Chondrocyte (in vitro differentiated cells): ENCODE data around the gene COL6A5. TPM values are rescaled to one million over a fixed set of nuclear protein-coding genes. Genes with fewer than 3 reads are reported as not detected.

Source experiments
- DNase-seq: peaks from one replicate; pipeline ENCODE4 v3.0.0; 2021; ENCODE audit warnings: mixed read lengths, low spot score
- H3K27ac Mint-ChIP-seq: one replicate; pipeline ENCODE4 v1.8.0; 2021; ENCODE audit warnings: mild to moderate bottlenecking, moderate library complexity, mixed read lengths; ENCODE audit not compliant: unreplicated experiment
- H3K27me3 Mint-ChIP-seq: 2 replicates; pipeline ENCODE4 v1.8.0; 2021; ENCODE audit warnings: low read depth, mixed read lengths
- H3K36me3 Mint-ChIP-seq: 2 replicates; pipeline ENCODE4 v1.8.0; 2021; ENCODE audit warnings: low read depth, mixed read lengths
- H3K4me1 Mint-ChIP-seq: 2 replicates; pipeline ENCODE4 v1.8.0; 2021; ENCODE audit warnings: low read depth, mild to moderate bottlenecking, mixed read lengths
- H3K4me3 Mint-ChIP-seq: one replicate; pipeline ENCODE4 v1.8.0; 2021; ENCODE audit warnings: mild to moderate bottlenecking, moderate library complexity, mixed read lengths; ENCODE audit not compliant: unreplicated experiment
- H3K9me3 Mint-ChIP-seq: 2 replicates; pipeline ENCODE4 v1.8.0; 2021; ENCODE audit warnings: low read depth, mixed read lengths
- total RNA-seq: library from RNA; stranded (reverse); gene quantifications from 3 replicates; pipeline ENCODE4 v1.2.1, GENCODE V29; 2021
- TF ChIP-seq, protein P1 (sequence below): fragments of 200-600 bp; sonication (generic); IDR thresholded peaks from 2 replicates; pipeline ENCODE4 v1.5.0; 2021; ENCODE audit warnings: antibody characterized with exemption, mild to moderate bottlenecking, moderate library complexity

Gene COL6A5
- total RNA-seq, 1 donor from 2014 or later: not detected

DNA sequence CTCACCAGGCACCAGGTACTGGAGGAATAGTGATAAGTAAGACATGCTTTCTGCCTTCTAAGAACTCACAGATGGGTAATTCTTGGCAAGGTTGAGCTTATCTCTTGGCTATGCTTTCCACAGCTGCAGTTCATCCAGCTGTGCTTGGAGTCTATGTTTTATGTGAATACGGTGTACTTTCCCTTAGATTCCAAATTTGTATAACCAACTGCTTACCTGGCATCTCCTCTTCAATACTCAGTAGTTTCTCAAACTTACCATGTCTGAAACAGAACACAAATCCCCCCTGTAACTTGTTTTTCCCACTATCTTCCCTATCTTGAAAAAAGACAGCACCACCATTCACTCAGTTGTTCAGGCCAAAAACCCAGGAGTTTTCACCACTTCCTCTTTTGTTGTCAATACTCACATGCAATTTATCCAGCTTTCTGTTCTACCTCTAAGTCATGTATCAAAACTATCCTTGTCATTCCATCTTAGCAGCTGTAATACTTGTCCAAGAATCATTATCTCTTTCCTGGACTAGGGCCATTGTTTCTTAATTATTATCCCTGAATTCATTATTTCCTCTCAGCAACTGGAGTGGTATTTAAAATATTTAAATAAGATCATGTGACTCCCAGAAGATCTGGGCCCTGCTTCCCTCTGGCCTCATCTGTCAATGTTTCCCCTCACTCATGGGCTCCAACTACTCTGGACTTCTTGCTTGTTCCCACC lies 32.6 kb downstream of the COL6A5 start:
- no peaks in the 10 kb centered on the region for H3K36me3 Mint-ChIP-seq
- H3K4me3 Mint-ChIP-seq: no peak overlapping the region
- no peak overlapping the region for H3K27ac Mint-ChIP-seq

DNA sequence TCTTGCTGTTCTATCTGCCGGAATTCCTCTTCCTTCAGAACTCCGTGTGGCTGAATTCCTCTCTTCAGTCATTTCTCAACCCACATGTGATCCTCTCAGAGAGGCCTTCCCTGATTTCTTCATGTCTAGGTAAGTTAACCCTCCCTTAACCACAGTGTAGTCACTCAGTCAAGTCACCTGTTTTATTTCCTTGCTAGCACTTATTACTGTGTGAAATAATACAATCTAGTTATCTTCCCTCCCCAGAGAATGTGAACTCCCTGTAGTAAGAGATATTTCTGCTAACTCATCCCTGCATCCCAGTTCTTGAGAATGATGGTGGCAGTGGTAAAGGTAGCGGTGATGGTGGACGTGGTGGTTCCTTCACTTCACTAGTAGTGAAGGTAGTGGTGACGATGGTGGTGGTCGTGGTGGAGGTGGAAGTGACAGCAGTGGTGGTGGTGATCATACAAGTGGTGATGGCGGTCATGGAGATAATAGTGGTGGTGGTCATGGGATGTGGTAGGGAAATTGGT lies 33.3 kb downstream of the COL6A5 start:
- H3K27ac Mint-ChIP-seq: no peak overlapping the region

More for the DNA sequence above, 32.6 kb downstream of the COL6A5 start:
- DNase-seq: no peak
- Mint-ChIP-seq H3K4me1 (no peaks in the 10 kb centered on the region), H3K27me3 (peaks cover 4% of the 10 kb centered on the region), H3K9me3 (no peaks in the 10 kb centered on the region)
- TF ChIP-seq, protein P1, sequence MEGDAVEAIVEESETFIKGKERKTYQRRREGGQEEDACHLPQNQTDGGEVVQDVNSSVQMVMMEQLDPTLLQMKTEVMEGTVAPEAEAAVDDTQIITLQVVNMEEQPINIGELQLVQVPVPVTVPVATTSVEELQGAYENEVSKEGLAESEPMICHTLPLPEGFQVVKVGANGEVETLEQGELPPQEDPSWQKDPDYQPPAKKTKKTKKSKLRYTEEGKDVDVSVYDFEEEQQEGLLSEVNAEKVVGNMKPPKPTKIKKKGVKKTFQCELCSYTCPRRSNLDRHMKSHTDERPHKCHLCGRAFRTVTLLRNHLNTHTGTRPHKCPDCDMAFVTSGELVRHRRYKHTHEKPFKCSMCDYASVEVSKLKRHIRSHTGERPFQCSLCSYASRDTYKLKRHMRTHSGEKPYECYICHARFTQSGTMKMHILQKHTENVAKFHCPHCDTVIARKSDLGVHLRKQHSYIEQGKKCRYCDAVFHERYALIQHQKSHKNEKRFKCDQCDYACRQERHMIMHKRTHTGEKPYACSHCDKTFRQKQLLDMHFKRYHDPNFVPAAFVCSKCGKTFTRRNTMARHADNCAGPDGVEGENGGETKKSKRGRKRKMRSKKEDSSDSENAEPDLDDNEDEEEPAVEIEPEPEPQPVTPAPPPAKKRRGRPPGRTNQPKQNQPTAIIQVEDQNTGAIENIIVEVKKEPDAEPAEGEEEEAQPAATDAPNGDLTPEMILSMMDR: no peak

DNA sequence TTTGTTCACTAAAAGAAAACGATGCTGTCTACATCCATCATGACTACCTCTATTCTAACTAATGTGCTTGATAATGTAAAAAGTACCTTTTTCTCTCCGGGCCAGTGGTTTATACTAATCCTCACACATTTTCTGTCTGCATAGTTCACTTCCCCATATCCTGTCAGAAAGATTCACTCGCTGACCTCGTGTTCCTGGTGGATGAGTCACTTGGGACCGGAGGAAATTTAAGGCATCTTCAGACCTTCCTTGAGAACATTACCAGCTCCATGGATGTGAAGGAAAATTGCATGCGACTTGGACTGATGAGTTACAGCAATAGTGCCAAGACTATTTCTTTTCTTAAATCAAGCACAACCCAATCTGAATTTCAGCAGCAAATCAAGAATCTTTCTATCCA lies 33.8 kb downstream of the COL6A5 start:
- TF ChIP-seq, protein P1: no peak
- Mint-ChIP-seq H3K27me3 (peaks cover 4% of the 10 kb centered on the region), H3K4me1 (no peaks in the 10 kb centered on the region), H3K27ac (no peak overlapping the region), H3K36me3 (no peaks in the 10 kb centered on the region), H3K9me3 (no peaks in the 10 kb centered on the region), H3K4me3 (no peak overlapping the region)
- DNase-seq: no peak

More for the DNA sequence above, 33.3 kb downstream of the COL6A5 start:
- Mint-ChIP-seq H3K4me3 (no peak overlapping the region), H3K4me1 (no peaks in the 10 kb centered on the region), H3K36me3 (no peaks in the 10 kb centered on the region), H3K27me3 (peaks cover 4% of the 10 kb centered on the region), H3K9me3 (no peaks in the 10 kb centered on the region)
- TF ChIP-seq, protein P1: no peak
- DNase-seq: no peak

DNA sequence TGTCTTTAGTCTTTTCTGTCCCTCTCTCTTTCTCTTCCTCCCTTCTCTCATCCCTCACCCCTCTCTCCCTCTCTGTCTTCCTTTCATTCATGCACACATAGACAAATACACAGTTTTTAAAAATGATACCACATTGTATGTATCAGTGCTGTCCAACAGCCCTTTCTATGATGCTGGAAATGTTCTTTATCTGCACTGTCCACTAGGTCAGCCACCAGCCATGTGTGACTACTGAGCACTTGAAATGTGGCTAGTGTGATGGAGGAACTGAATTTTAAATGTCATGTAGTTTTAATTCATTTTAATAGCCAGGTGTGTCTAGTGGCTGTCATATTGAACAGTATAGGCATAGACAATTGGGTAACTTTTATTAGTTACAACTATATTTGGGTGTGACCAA lies 34.9 kb downstream of the COL6A5 start:
- TF ChIP-seq, protein P1: no peak
- no peaks in the 10 kb centered on the region for H3K36me3 Mint-ChIP-seq
- peaks cover 4% of the 10 kb centered on the region for H3K27me3 Mint-ChIP-seq
- H3K27ac Mint-ChIP-seq: no peak overlapping the region
- no peak overlapping the region for H3K4me3 Mint-ChIP-seq
- no peaks in the 10 kb centered on the region for H3K9me3 Mint-ChIP-seq
- DNase-seq: no peak
- no peaks in the 10 kb centered on the region for H3K4me1 Mint-ChIP-seq

DNA sequence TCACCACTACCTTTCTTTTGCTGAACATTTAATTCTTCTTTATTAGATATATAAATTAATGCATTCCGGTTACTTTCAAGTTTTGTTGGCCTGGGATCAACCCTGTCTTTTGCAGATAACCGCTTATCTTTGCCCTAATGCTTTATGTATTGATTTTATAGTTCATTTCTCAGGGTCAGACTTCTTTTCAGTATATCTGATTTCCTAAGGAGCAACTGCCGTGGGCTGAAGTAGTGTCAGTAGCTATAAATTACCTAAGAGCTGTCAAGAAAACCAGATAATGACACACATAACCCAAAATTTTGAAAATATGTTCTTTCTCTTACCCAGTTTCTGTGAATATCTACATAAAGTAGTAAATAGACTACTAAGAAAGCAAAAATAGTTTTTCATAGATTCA lies 38.0 kb downstream of the COL6A5 start:
- Mint-ChIP-seq H3K36me3 (no peaks in the 10 kb centered on the region), H3K4me3 (no peak overlapping the region), H3K27ac (no peak overlapping the region), H3K9me3 (no peaks in the 10 kb centered on the region), H3K27me3 (peaks cover 2% of the 10 kb centered on the region), H3K4me1 (no peaks in the 10 kb centered on the region)
- TF ChIP-seq, protein P1: no peak
- no peak for DNase-seq
